ENCODE data around the gene CHST8. TPM values are rescaled to one million over a fixed set of nuclear protein-coding genes. Genes with fewer than 3 reads are reported as not detected.

Gene CHST8
- total RNA-seq, 4 donors from 2014 or later, result 0.66 TPM; not detected in 3

- H3K27ac ChIP-seq (replicated peaks in 1 of 4), result no peak overlapping the region
- intact Hi-C loops (cut with DNase I), result no loop called here
- DNase-seq (ENCODE audit: extremely low spot score), result no peak
- H3K27me3 ChIP-seq, result peaks cover 0 to 48% (median 0%) of the 10 kb centered on the region in 4 donors
- H3K9me3 ChIP-seq, result peaks cover 0 to 22% (median 2%) of the 10 kb centered on the region in 4 donors
- no peak overlapping the region for H3K4me3 ChIP-seq
- H3K36me3 ChIP-seq, result no peaks in the 10 kb centered on the region
- no peaks in the 10 kb centered on the region for H3K4me1 ChIP-seq
- no peak for TF ChIP-seq EP300 (IDR thresholded peaks at IDR 0.05)
- no peak for TF ChIP-seq POLR2AphosphoS5 (IDR thresholded peaks at IDR 0.05)
- TF ChIP-seq CTCF (IDR thresholded peaks at IDR 0.05), result no peak
- TF ChIP-seq POLR2A (IDR thresholded peaks at IDR 0.05; ENCODE audit: low read depth), result no peak
- 33% methylated on average over 11 of the region's 12 CpGs for WGBS
Observed at GRCh38 chr19:33718651-33719254, 97.0 kb downstream of the CHST8 start.

GRCh38 chr19:33719366-33720154, 97.8 kb downstream of the CHST8 start:
- TF ChIP-seq POLR2A (IDR thresholded peaks at IDR 0.05; ENCODE audit: low read depth) (no peak), EP300 (IDR thresholded peaks at IDR 0.05) (no peak), CTCF (IDR thresholded peaks at IDR 0.05) (no peak), POLR2AphosphoS5 (IDR thresholded peaks at IDR 0.05) (no peak)
- WGBS, result 62% methylated on average over 13 of the region's 13 CpGs
- Histone ChIP-seq H3K4me3 (no peak overlapping the region), H3K27ac (replicated peaks in 1 of 4) (no peak overlapping the region), H3K9me3 (peaks cover 0 to 22% (median 2%) of the 10 kb centered on the region in 4 donors), H3K4me1 (no peaks in the 10 kb centered on the region), H3K36me3 (no peaks in the 10 kb centered on the region), H3K27me3 (peaks cover 0 to 56% (median 0%) of the 10 kb centered on the region in 4 donors)
- no peak for DNase-seq (ENCODE audit: extremely low spot score)
- intact Hi-C loops (cut with DNase I), result no loop called here

- Histone ChIP-seq H3K27ac (replicated peaks in 1 of 4) (no peak overlapping the region), H3K4me1 (no peaks in the 10 kb centered on the region), H3K36me3 (no peaks in the 10 kb centered on the region), H3K4me3 (no peak overlapping the region), H3K9me3 (peaks cover 0 to 18% (median 2%) of the 10 kb centered on the region in 4 donors), H3K27me3 (peaks cover 0 to 62% (median 0%) of the 10 kb centered on the region in 4 donors)
- intact Hi-C loops (cut with DNase I), result no loop called here
- 91% methylated on average over 3 of the region's 3 CpGs for WGBS
- TF ChIP-seq EP300 (IDR thresholded peaks at IDR 0.05) (no peak), CTCF (IDR thresholded peaks at IDR 0.05) (no peak), POLR2AphosphoS5 (IDR thresholded peaks at IDR 0.05) (no peak), POLR2A (IDR thresholded peaks at IDR 0.05; ENCODE audit: low read depth) (no peak)
- DNase-seq (ENCODE audit: extremely low spot score), result no peak
Observed at GRCh38 chr19:33720155-33720493, 98.4 kb downstream of the CHST8 start.

- intact Hi-C loops (cut with DNase I), result no loop called here
- Histone ChIP-seq H3K9me3 (peaks cover 0 to 9% (median 0%) of the 10 kb centered on the region in 4 donors), H3K27me3 (peaks cover 0 to 70% (median 0%) of the 10 kb centered on the region in 4 donors), H3K4me3 (no peak overlapping the region), H3K36me3 (no peaks in the 10 kb centered on the region), H3K27ac (replicated peaks in 1 of 4) (no peak overlapping the region), H3K4me1 (no peaks in the 10 kb centered on the region)
- WGBS, result 72% methylated on average over 6 of the region's 9 CpGs
- TF ChIP-seq POLR2A (IDR thresholded peaks at IDR 0.05; ENCODE audit: low read depth), result no peak
- TF ChIP-seq CTCF (IDR thresholded peaks at IDR 0.05), result no peak
- TF ChIP-seq POLR2AphosphoS5 (IDR thresholded peaks at IDR 0.05), result no peak
- TF ChIP-seq EP300 (IDR thresholded peaks at IDR 0.05), result no peak
- no peak for DNase-seq (ENCODE audit: extremely low spot score)
Observed at GRCh38 chr19:33720691-33721682, 99.2 kb downstream of the CHST8 start.
